Fibroblast of lung (primary cell): ENCODE results near the gene ZNF804A.

Experiments used
- EZH2 ChIP-seq: IDR thresholded peaks from 2 replicates; pipeline ENCODE4 v1.5.1; 2012; ENCODE audit warnings: low read length, control low read depth, mild to moderate bottlenecking; ENCODE audit errors: missing control alignments
- TF ChIP-seq, protein P1 (sequence below), 2 donors: IDR thresholded peaks in 1 of 2; conservative IDR thresholded peaks in 1 of 2; 1 replicate in 1 of 2; 2 replicates in 1 of 2; pipeline ENCODE4 v1.5.1; 2011 to 2012; ENCODE audit warnings: low read length in 2 of 2, control low read depth in 1 of 2, inconsistent platforms in 1 of 2, low read depth in 1 of 2, mild to moderate bottlenecking in 1 of 2

DNA sequence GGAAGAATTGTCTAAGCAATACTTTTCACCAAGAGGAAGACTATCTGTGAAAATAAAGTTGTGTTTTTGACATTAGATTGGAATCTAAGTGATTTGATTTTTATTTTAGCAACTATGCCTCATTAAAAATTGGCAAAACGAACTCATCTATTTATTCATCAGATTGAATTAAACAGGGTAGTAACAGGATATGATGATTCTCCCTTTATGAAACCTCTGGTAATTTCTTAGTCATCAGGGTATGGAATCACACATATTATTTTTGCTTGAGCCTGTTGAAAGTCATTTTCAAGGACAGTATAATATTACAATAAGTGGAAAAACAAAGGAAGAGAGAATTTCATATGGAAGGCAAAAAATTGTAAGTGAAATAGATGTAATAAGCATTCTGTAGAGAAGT lies 22.0 kb downstream of the ZNF804A start:
- no peak for TF ChIP-seq EZH2
- TF ChIP-seq, protein P1, sequence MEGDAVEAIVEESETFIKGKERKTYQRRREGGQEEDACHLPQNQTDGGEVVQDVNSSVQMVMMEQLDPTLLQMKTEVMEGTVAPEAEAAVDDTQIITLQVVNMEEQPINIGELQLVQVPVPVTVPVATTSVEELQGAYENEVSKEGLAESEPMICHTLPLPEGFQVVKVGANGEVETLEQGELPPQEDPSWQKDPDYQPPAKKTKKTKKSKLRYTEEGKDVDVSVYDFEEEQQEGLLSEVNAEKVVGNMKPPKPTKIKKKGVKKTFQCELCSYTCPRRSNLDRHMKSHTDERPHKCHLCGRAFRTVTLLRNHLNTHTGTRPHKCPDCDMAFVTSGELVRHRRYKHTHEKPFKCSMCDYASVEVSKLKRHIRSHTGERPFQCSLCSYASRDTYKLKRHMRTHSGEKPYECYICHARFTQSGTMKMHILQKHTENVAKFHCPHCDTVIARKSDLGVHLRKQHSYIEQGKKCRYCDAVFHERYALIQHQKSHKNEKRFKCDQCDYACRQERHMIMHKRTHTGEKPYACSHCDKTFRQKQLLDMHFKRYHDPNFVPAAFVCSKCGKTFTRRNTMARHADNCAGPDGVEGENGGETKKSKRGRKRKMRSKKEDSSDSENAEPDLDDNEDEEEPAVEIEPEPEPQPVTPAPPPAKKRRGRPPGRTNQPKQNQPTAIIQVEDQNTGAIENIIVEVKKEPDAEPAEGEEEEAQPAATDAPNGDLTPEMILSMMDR (conservative IDR thresholded peaks at IDR 0.05 in 1 of 2, IDR thresholded peaks at IDR 0.05 in 1 of 2; ENCODE audit: low read depth in 1 of 2, low read length in 2 of 2): no peak
